HG03139 (cell line): ENCODE measurements around the gene HDLBP.

Experiments used
- ATAC-seq: cut with Tn5 transposase; IDR thresholded peaks from one replicate; pipeline ENCODE4 v1.9.1; 2021; ENCODE audit not compliant: unreplicated experiment

The HDLBP gene

GRCh38 chr2:241315093-241315878 is at the start of gene HDLBP:
Gene HDLBP, minus strand, starts transcription at chr2:241315672. Its CDS starts 48,803 bp downstream, at chr2:241266869.
- ATAC-seq = peak; percentile 65

GRCh38 chr2:241364781-241365180 is 49.3 kb upstream of the HDLBP start:
- no peak for ATAC-seq

GRCh38 chr2:241363426-241363825 is 48.0 kb upstream of the HDLBP start:
- ATAC-seq = no peak

GRCh38 chr2:241359481-241360045 is 44.1 kb upstream of the HDLBP start:
- ATAC-seq = no peak

DNA sequence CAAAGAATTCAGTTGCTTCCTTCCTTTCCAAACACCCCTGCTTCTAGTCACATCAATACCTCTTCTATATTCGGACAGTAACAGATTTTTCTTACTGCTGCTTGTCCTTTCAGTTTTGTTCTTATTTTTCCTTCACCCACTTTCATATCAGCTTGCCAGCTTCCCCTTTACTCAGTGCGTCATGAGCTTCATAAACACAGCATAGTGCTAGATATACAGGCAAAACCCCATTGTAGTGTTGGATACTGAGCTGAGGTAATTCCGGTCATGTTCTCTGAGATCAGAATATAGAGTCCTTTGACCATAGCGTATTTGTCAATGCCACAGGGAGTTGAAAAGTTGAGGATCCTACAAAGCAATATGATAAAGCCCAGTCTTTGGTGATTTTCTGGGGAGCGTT is 43.0 kb upstream of the HDLBP start:
- no peak for ATAC-seq

- ATAC-seq = no peak
Measured at GRCh38 chr2:241357531-241357930, 42.1 kb upstream of the HDLBP start.

GRCh38 chr2:241356871-241357260 is 41.4 kb upstream of the HDLBP start:
- no peak for ATAC-seq

DNA sequence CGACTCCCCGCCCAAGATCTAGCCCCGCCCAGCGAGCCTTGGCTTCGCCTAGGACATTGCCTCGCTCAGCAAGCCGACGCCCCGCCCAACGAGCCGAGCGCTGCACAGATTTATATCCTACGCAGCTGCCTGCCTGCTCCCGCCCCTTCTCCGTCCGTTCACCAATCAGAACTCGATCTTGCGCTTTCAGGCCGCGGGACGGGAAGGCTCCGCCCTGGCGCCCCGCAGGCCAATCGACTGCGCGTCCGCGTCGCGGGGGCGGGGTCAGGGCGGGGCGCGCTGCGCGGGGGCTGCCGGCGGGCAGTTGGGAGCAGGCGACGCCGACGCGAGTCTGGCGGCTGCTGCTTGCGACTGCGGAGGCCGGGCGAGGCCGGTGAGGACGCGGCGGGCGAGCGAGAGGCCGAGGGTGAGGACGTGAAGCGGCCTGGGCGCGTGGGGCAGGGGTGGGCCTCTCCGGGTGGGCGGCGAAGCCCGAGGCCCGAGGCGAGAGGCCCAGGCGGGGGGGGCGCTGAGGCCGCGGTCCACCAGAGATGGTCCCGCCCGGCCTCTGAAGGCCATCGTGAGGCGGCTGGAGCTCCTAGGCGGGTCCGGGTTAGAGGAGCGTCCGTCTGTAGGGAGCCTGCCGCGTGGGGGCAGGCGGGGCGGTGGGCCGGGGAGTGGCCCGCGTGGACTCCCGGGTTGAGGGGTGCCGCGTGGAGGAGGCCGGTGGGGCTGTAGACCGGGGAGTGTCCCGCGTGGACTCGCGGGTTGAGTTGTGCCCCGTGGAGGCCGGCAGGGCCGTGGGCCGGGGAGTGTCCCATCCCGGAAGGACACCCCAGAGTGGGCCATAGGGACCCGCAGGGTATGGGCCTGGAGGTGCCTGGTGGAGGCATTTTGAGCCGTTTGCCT is 40.8 kb upstream of the HDLBP start, which contains the start of gene FARP2:
TSS of gene FARP2 (plus strand) at position 303 of the 888 bp plus-strand sequence. CDS start 16,823 bp downstream, outside the sequence.
- peak; percentile 78 for ATAC-seq

GRCh38 chr2:241354668-241355658 is 39.5 kb upstream of the HDLBP start:
- ATAC-seq = no peak

DNA sequence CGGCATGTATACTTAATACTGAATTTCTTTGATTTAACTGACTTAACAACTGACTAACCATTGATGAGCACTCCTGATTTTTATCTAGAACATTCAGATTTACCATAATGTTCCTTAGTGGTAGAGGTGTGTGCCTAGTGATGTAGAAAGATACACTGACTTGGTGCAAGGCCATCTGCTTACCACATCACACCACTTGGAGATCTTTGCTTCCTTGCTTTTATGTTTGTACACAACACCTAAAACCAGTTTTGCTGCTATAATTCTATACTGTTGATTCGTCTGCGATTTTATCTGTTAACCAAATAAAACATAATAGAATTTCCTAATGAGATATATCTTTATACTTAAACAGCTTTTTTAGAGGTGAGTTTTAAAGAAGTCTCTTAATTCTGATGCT is 36.8 kb upstream of the HDLBP start:
- ATAC-seq = no peak

DNA sequence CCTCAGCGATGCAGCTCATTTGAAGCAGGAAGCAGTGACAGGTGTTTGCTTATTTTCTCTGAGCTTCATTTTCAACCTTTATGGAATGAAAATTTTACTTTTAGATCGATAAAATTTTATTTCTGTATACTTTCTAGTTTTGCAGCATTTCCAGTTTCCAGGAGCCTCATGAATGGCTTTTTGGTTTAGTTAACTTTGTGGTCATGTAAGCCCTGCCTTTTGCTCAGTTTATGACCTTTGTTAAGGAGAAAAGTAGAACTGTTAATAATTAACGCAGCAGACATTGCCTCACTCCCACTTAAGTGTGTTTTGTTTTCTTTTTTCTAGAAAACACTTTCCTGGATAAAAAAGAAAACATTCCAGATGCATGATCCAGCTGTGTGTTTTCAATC is 36.2 kb upstream of the HDLBP start:
- ATAC-seq = no peak

GRCh38 chr2:241350878-241351639 is 35.6 kb upstream of the HDLBP start:
- ATAC-seq = no peak

DNA sequence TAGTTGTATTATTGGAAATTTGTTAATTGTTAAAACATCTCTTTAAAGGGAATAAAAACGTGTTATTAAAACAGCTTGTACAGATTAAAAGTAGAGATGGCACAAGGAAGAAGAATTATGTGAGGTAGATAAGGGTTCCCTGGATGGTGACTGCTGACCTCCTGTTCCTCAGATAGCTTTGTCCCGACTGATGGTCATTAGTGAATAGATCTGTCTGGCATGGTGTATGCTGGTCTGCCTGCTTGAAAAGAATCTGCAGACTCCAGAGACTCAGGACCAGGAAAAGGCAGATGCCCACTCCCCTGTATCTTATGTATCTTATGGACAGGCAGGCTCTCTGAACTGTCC is 35.0 kb upstream of the HDLBP start:
- ATAC-seq = no peak

DNA sequence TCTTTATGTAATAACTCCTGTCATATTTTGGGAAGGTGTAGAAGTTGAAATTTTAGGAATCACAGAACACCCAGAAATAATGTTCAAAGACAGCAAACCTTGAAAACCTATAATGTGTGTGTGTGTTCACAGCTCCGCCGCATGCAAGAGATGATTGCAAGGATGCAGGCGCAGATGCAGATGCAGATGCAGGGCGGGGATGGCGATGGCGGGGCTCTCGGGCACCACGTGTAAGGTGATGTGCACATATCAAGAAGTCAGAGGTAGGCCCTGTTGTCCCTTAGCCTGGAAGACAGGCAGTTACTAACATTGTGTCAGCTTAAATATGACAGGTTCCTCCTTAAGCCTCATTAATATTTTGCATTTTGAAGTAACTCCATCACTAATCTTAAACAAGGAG is 34.5 kb upstream of the HDLBP start:
- no peak for ATAC-seq

DNA sequence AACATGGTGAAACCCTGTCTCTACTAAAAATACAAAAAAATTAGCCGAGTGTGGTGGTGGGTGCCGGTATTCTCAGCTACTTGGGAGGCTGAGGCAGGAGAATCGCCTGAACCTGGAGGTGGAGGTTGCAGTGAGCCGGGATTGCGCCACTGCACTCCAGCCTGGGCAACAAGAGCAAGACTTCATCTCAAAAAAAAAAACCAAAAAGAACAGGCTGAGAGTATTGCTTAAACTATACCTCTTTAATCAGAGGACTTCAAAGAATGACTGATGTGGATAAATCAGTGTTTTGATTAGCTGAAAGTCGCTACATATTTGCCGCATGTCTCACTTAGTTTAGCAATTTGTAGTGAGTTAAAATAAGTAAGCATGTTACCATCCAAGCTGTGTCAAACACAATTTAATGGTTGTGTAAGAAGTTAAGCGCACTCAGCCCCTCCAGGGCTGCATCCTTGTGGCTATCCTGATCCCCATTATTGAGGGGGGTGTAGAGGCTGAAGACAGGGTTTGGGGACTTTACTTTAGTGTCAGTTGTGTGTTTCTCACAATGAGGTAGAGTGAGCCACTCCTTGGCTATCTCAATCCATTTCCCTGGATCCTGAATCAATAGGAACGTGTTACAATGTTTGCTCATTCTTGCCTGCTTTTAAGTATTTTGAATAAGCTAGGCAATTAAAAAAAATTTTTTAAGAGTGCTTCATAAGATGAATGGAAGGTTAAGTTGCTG is 29.6 kb upstream of the HDLBP start:
- no peak for ATAC-seq

GRCh38 chr2:241340631-241341163 is 25.2 kb upstream of the HDLBP start:
- no peak for ATAC-seq

GRCh38 chr2:241339839-241340630 is 24.6 kb upstream of the HDLBP start:
- ATAC-seq = no peak

DNA sequence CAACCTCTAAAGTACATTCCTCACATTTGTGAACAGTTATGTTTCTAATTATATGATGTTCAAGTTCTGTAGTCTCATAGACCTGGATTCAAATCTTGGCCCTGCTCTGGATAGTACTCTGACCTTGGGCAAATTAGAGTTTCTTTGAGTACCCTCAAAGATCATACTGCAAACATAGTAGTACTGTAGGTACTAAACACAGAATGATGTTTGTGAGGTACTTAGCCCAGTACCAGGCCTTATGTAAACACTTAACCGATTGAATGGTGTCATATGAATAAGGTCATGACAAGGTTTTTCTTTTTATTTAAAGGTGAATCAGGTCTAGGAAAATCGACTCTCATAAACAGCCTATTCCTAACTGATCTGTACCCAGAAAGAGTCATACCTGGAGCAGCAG is 19.3 kb upstream of the HDLBP start:
- no peak for ATAC-seq
